Measurements from ENCODE around the gene HECTD1.

DNA sequence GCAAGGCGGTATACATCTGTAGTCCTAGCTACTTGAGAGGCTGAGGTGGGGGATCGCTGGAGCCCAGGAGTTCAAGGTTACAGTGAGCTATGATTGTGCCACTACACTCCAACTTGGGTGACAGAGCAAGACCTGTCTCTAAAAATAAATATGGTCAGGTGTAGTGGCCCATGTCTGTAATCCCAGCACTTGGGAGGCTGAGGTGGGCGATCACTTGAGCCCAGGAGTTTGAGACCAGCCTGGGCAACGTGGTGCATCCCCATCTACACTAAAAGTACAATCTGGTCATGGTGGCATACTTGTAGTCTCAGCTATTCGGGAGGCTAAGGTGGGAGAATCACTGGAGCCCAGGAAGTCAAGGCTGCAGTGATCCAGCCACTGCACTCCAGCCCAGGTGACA lies 40.6 kb downstream of the HECTD1 start:
- TF ChIP-seq, protein P1, sequence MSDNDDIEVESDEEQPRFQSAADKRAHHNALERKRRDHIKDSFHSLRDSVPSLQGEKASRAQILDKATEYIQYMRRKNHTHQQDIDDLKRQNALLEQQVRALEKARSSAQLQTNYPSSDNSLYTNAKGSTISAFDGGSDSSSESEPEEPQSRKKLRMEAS (IDR thresholded peaks at IDR 0.05) = no peak
- TF ChIP-seq, protein P2, sequence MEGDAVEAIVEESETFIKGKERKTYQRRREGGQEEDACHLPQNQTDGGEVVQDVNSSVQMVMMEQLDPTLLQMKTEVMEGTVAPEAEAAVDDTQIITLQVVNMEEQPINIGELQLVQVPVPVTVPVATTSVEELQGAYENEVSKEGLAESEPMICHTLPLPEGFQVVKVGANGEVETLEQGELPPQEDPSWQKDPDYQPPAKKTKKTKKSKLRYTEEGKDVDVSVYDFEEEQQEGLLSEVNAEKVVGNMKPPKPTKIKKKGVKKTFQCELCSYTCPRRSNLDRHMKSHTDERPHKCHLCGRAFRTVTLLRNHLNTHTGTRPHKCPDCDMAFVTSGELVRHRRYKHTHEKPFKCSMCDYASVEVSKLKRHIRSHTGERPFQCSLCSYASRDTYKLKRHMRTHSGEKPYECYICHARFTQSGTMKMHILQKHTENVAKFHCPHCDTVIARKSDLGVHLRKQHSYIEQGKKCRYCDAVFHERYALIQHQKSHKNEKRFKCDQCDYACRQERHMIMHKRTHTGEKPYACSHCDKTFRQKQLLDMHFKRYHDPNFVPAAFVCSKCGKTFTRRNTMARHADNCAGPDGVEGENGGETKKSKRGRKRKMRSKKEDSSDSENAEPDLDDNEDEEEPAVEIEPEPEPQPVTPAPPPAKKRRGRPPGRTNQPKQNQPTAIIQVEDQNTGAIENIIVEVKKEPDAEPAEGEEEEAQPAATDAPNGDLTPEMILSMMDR (IDR thresholded peaks at IDR 0.05 in 2 of 3, conservative IDR thresholded peaks at IDR 0.05 in 1 of 3; ENCODE audit: borderline replicate concordance in 1 of 3, insufficient read depth in 1 of 3, low read depth in 2 of 3, low read length in 2 of 3) = no peak
- TF ChIP-seq POLR2AphosphoS5 (IDR thresholded peaks at IDR 0.05; ENCODE audit: low read depth, low read length) (no peak), POLR2A (IDR thresholded peaks at IDR 0.05; ENCODE audit: borderline replicate concordance, extremely low read depth, insufficient read depth, insufficient read length) (no peak), EZH2phosphoT487 (IDR thresholded peaks at IDR 0.05; ENCODE audit: borderline replicate concordance) (no peak), ZNF274 (IDR thresholded peaks at IDR 0.05; ENCODE audit: low read depth, low read length) (no peak), CEBPB (IDR thresholded peaks at IDR 0.05; ENCODE audit: low read depth) (no peak), JUND (IDR thresholded peaks at IDR 0.05) (no peak), ELF1 (IDR thresholded peaks at IDR 0.05; ENCODE audit: borderline replicate concordance, low read depth) (no peak), EZH2 (IDR thresholded peaks at IDR 0.05) (no peak)

All from HCT116 (cell line).